Tibial artery (tissue), 4 donors: ENCODE results near the gene TLX1.

Experiments used
- DNase-seq, 2 donors: peaks; one replicate each; pipeline ENCODE4 v3.0.0-alpha.2; 2019
- H3K27ac ChIP-seq, 2 donors: fragments of 200-600 bp; sonication (generic) in 1 of 2; 1 replicate in 1 of 2; 2 replicates in 1 of 2; pipeline ENCODE4 v1.5.1; 2018 to 2019; ENCODE audit warnings: mild to moderate bottlenecking in 1 of 2
- H3K27me3 ChIP-seq, 2 donors: fragments of 200-600 bp; sonication (generic) in 1 of 2; one replicate each; pipeline versions ENCODE4 v1.5.1 to v1.6.0; 2016 to 2019
- H3K36me3 ChIP-seq, 3 donors: fragments of 200-600 bp; sonication (generic) in 2 of 3; one replicate each; pipeline ENCODE4 v1.5.1; 2016 to 2019; ENCODE audit warnings: mild to moderate bottlenecking in 2 of 3
- H3K4me1 ChIP-seq, 4 donors: fragments of 200-600 bp; sonication (generic) in 2 of 4; 1 replicate in 3 of 4; 2 replicates in 1 of 4; pipeline ENCODE4 v1.5.1; 2016 to 2019
- H3K4me3 ChIP-seq, 2 donors: fragments of 200-600 bp; sonication (generic) in 1 of 2; 1 replicate in 1 of 2; 2 replicates in 1 of 2; pipeline ENCODE4 v1.5.1; 2018 to 2019; ENCODE audit warnings: mild to moderate bottlenecking in 2 of 2
- H3K9me3 ChIP-seq, 3 donors: fragments of 200-600 bp; sonication (generic) in 1 of 3; one replicate each; pipeline ENCODE4 v1.5.1; 2016 to 2019
- CTCF ChIP-seq, 2 experiments: fragments of 200-600 bp in 1 of 2; fragments of 450-650 bp in 1 of 2; IDR thresholded peaks; one replicate each; pipeline ENCODE4 v1.5.1; 2017 to 2019; ENCODE audit warnings: antibody characterized with exemption in 2 of 2, mild to moderate bottlenecking in 1 of 2, moderate library complexity in 1 of 2
- intact Hi-C: fragments of 100-400 bp; cut with DNase I; formaldehyde crosslinking; loops from one replicate; pipeline ENCODE4 v1.15.0; 2023; ENCODE audit warnings: low total_unique reads

TLX1 gene

GRCh38 chr10:101120520-101120883 is 10.6 kb upstream of the TLX1 start:
- Histone ChIP-seq H3K27me3 (peaks cover 0 to 79% of the 10 kb centered on the region in 2 donors), H3K27ac (no peak overlapping the region), H3K9me3 (no peaks in the 10 kb centered on the region), H3K4me1 (peaks cover 0 to 30% (median 22%) of the 10 kb centered on the region in 4 donors), H3K4me3 (peak overlapping the region; percentile 48 to 49), H3K36me3 (no peaks in the 10 kb centered on the region)
- TF ChIP-seq CTCF (IDR thresholded peaks at IDR 0.05), result no peak
- intact Hi-C loops, result no loop called here
- no peak for DNase-seq

- Histone ChIP-seq H3K4me1 (peaks cover 0 to 30% (median 22%) of the 10 kb centered on the region in 4 donors), H3K9me3 (no peaks in the 10 kb centered on the region), H3K27me3 (peaks cover 0 to 80% of the 10 kb centered on the region in 2 donors), H3K36me3 (no peaks in the 10 kb centered on the region), H3K4me3 (peak overlapping the region; percentile 48 to 49), H3K27ac (no peak overlapping the region)
- no peak for DNase-seq
- intact Hi-C loops, result no loop called here
- TF ChIP-seq CTCF (IDR thresholded peaks at IDR 0.05), result no peak
Observed at GRCh38 chr10:101120884-101121653, 10.0 kb upstream of the TLX1 start.

GRCh38 chr10:101121654-101122031 is 9.5 kb upstream of the TLX1 start:
- Histone ChIP-seq H3K27me3 (peaks cover 0 to 80% of the 10 kb centered on the region in 2 donors), H3K4me3 (peak overlapping the region; percentile 48 to 49), H3K4me1 (peaks cover 0 to 30% (median 22%) of the 10 kb centered on the region in 4 donors), H3K36me3 (no peaks in the 10 kb centered on the region), H3K27ac (no peak overlapping the region), H3K9me3 (no peaks in the 10 kb centered on the region)
- TF ChIP-seq CTCF (IDR thresholded peaks at IDR 0.05), result no peak
- DNase-seq, result no peak
- intact Hi-C loops, result no loop called here

GRCh38 chr10:101122270-101123084 is 8.6 kb upstream of the TLX1 start:
- Histone ChIP-seq H3K4me1 (peaks cover 0 to 30% (median 22%) of the 10 kb centered on the region in 4 donors), H3K27ac (no peak overlapping the region), H3K36me3 (no peaks in the 10 kb centered on the region), H3K4me3 (no peak overlapping the region), H3K27me3 (peaks cover 0 to 83% of the 10 kb centered on the region in 2 donors), H3K9me3 (no peaks in the 10 kb centered on the region)
- intact Hi-C loops, result no loop called here
- no peak for TF ChIP-seq CTCF (IDR thresholded peaks at IDR 0.05)
- no peak for DNase-seq

GRCh38 chr10:101123085-101123814 is 7.8 kb upstream of the TLX1 start:
- no peak for DNase-seq
- Histone ChIP-seq H3K4me3 (peak overlapping the region; percentile 7 to 26), H3K9me3 (no peaks in the 10 kb centered on the region), H3K27ac (no peak overlapping the region), H3K36me3 (no peaks in the 10 kb centered on the region), H3K4me1 (peaks cover 0 to 30% (median 22%) of the 10 kb centered on the region in 4 donors), H3K27me3 (peaks cover 0 to 85% of the 10 kb centered on the region in 2 donors)
- no peak for TF ChIP-seq CTCF (IDR thresholded peaks at IDR 0.05)
- intact Hi-C loops, result no loop called here
